RWPE1 (cell line): Measurements from ENCODE around the gene AKR1A1.

Experiments used
- CTCF ChIA-PET: fragments of 350-600 bp; sonication (Branson Sonifier 250); formaldehyde crosslinking; extraction: SDS; loops from one replicate; lab custom pipeline; 2021; lab: Yijun Ruan, JAX
- POLR2A ChIA-PET: fragments of 400-600 bp; formaldehyde crosslinking; extraction: SDS; loops from one replicate; lab custom pipeline; 2020; ENCODE audit warnings: antibody characterized with exemption; ENCODE audit not compliant: low non-redundant PET; lab: Yijun Ruan, JAX
- DNase-seq: peaks from one replicate; pipeline ENCODE4 v3.0.0; 2012; ENCODE audit warnings: low spot score
- H3K27ac ChIP-seq: fragments of 450-650 bp; 2 replicates; pipeline ENCODE4 v1.5.1; 2017
- TF ChIP-seq, protein P1 (sequence below): fragments of 450-650 bp; conservative IDR thresholded peaks from 2 replicates; pipeline ENCODE4 v1.5.1; 2017; ENCODE audit warnings: low read depth, mild to moderate bottlenecking

AKR1A1 gene

DNA sequence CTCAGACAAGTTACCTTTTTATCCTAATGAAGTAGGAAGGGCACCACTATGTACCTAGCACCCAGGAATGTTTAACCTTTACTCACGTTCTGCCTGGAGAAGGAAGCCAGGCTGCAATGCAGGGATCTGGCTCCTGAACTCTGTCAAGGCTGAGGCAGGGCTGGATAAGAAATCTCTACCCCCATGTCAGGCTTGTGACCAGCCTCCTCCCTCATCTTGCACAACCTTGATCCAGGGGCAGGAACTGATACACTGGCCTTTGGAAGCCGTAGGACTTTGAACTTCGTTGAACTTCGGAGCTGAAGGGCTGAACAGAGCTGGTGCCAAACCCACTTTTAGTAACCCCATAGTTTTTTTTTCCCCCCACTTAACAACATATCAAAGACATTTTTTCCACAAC is 8.0 kb upstream of the AKR1A1 start:
- ChIA-PET POLR2A (no interaction called here), CTCF (no interaction called here)
- no peak for DNase-seq
- no peak overlapping the region for H3K27ac ChIP-seq
- TF ChIP-seq, protein P1, sequence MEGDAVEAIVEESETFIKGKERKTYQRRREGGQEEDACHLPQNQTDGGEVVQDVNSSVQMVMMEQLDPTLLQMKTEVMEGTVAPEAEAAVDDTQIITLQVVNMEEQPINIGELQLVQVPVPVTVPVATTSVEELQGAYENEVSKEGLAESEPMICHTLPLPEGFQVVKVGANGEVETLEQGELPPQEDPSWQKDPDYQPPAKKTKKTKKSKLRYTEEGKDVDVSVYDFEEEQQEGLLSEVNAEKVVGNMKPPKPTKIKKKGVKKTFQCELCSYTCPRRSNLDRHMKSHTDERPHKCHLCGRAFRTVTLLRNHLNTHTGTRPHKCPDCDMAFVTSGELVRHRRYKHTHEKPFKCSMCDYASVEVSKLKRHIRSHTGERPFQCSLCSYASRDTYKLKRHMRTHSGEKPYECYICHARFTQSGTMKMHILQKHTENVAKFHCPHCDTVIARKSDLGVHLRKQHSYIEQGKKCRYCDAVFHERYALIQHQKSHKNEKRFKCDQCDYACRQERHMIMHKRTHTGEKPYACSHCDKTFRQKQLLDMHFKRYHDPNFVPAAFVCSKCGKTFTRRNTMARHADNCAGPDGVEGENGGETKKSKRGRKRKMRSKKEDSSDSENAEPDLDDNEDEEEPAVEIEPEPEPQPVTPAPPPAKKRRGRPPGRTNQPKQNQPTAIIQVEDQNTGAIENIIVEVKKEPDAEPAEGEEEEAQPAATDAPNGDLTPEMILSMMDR, result no peak

- H3K27ac ChIP-seq, result no peak overlapping the region
- TF ChIP-seq, protein P1, result no peak
- POLR2A ChIA-PET, result interaction anchor here (0.6 to 0.7 kb wide), 2 partner anchors 10 to 31 kb away, joined by 3 to 13 read pairs; no protein-coding TSS in a partner anchor
- CTCF ChIA-PET, result no interaction called here
- DNase-seq, result no peak
Measured at GRCh38 chr1:45543581-45544417, 6.8 kb upstream of the AKR1A1 start.

- ChIA-PET CTCF (no interaction called here), POLR2A (interaction anchor here (0.6 to 0.7 kb wide), 2 partner anchors 11 to 32 kb away, joined by 3 to 13 read pairs; no protein-coding TSS in a partner anchor)
- DNase-seq, result no peak
- TF ChIP-seq, protein P1, result no peak
- no peak overlapping the region for H3K27ac ChIP-seq
Measured at GRCh38 chr1:45544530-45544929, 6.1 kb upstream of the AKR1A1 start.

DNA sequence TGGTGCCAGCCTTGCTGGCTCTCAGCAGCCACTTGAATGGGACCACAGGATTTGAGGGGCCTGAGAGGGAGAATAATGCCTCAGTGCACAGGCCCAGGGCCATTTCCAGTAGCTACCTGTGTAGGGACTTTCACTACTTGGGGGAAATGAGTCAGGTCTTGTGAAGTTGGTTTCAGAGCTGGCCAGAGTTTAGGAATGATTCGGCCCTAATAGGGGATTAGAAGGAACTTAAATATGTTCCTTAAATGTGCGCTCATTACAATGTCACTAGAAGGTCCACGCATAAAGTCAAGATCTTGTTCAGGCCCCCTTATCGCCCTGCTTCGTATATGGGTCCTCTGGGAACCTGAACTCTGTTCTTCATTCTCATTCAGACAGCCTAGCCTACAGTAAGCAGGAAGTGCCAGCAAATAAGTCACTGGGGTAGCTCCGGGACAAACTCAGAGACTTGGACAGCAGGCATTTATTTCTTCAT is 5.6 kb upstream of the AKR1A1 start:
- H3K27ac ChIP-seq, result no peak overlapping the region
- DNase-seq, result no peak
- TF ChIP-seq, protein P1, result no peak
- ChIA-PET POLR2A (interaction anchor here (0.6 kb wide), 1 partner anchor 40 kb away, joined by 3 read pairs; no protein-coding TSS in a partner anchor), CTCF (no interaction called here)

GRCh38 chr1:45545553-45546310 is 4.9 kb upstream of the AKR1A1 start:
- CTCF ChIA-PET, result no interaction called here
- TF ChIP-seq, protein P1, result no peak
- POLR2A ChIA-PET, result interaction anchor here (0.6 kb wide), 1 partner anchor 39 kb away, joined by 3 read pairs; no protein-coding TSS in a partner anchor
- DNase-seq, result no peak
- no peak overlapping the region for H3K27ac ChIP-seq

DNA sequence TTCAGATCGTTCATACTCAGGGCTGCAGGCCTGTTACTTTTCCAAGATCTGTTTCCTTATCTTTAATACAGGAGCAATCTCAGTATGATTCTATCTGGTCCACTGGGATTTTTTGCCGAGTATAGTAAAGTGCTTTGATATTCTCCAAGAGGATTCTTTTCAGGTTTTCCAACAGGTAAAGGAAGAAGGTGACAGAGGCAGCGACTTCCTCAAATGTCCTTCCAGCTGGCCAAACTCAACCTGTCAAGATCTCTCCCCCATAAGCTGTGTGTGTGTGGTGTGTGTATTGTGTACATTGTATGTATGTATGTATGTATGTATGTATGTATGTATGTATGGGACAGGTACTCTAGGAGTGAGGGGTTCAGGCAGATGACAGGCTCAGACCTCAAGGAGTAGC is 1.1 kb downstream of the AKR1A1 start:
- TF ChIP-seq, protein P1, result no peak
- CTCF ChIA-PET, result interaction anchor here (0.6 kb wide), 1 partner anchor 132 kb away, joined by 3 read pairs; no protein-coding TSS in a partner anchor
- H3K27ac ChIP-seq, result no peak overlapping the region
- POLR2A ChIA-PET, result interaction anchor here (0.6 to 1.3 kb wide), 2 partner anchors 30 to 52 kb away, joined by 4 to 8 read pairs; partner anchors contain the start of genes CCDC163 and PRDX1
- DNase-seq, result no peak
